Measurements from ENCODE around the gene ACOT8. TPM values are rescaled to one million over a fixed set of nuclear protein-coding genes. Genes with fewer than 3 reads are reported as not detected.
A peak's percentile ranks its signal among the peaks of the same experiment; 100 is the strongest.

The ACOT8 gene
- total and polyA plus RNA-seq, 9 of the 15 experiments (the other 6 are each of a cell fraction or from before 2014, with no cell fraction given): 8.2 to 46.7 (median 20.7) TPM

GRCh38 chr20:45850926-45851325 is 6.3 kb downstream of the ACOT8 start (continued):
- TF ChIP-seq ZNF316 (IDR thresholded peaks at IDR 0.05) (0 out of 2 replicates have a peak, but pooled peaks have one; percentile 16), YY1 (IDR thresholded peaks at IDR 0.05; ENCODE audit: borderline replicate concordance in 1 of 3, control insufficient read depth in 1 of 3, extremely low read depth in 1 of 3, insufficient read depth in 3 of 3, insufficient read length in 1 of 3, insufficient replicate concordance in 2 of 3, low read depth in 1 of 3, low read length in 2 of 3) (peak in 1 of 3 experiments; percentile 15), JUND (IDR thresholded peaks at IDR 0.05; ENCODE audit: borderline replicate concordance, low read depth, low read length) (peak; percentile 36; the same call in 1 of the 2 replicates), JUND (tag; IDR thresholded peaks at IDR 0.05; ENCODE audit: borderline replicate concordance, low read depth, low read length) (peak; percentile 54; the same call in 1 of the 3 replicates), ZNF77 (CRISPR knock-in tag; IDR thresholded peaks at IDR 0.05) (no peak), FOXK2 (conservative IDR thresholded peaks at IDR 0.05 in 1 of 2, IDR thresholded peaks at IDR 0.05 in 1 of 2; ENCODE audit: low read depth in 2 of 2) (peak; percentile 43 to 55; a peak in 2 of 4 replicates), ZBTB11 (CRISPR knock-in tag; IDR thresholded peaks at IDR 0.05) (0 out of 6 replicates have a peak, but pooled peaks of 1 of the 3 experiments have one; percentile 43), NCOR1 (IDR thresholded peaks at IDR 0.05) (peak; percentile 86), TBL1XR1 (IDR thresholded peaks at IDR 0.05; ENCODE audit: low read length in 2 of 2) (no peak), SMAD1 (IDR thresholded peaks at IDR 0.05; ENCODE audit: low read depth, low read length, partially characterized antibody) (no peak), ETS2 (tag; IDR thresholded peaks at IDR 0.05; ENCODE audit: borderline replicate concordance, poor library complexity, severe bottlenecking) (no peak), BHLHE40 (IDR thresholded peaks at IDR 0.05; ENCODE audit: low read length) (peak; percentile 35; the same call in 1 of the 2 replicates), HOMEZ (CRISPR knock-in tag; IDR thresholded peaks at IDR 0.05) (no peak), SMARCB1 (IDR thresholded peaks at IDR 0.05; ENCODE audit: insufficient read length, low read depth) (no peak), SMAD4 (CRISPR knock-in tag; conservative IDR thresholded peaks at IDR 0.05) (peak; percentile 55; the same call in 1 of the 2 replicates), MAFG (tag; conservative IDR thresholded peaks at IDR 0.05) (peak; percentile 17; the same call in 1 of the 2 replicates)

Data from K562 (cell line).